Suprapubic skin (tissue), 4 donors: ENCODE results near the gene ITGB4.

Source experiments
- EP300 ChIP-seq: sonication (generic); formaldehyde crosslinking; IDR thresholded peaks from one replicate; pipeline ENCODE4 v1.6.1; 2017; ENCODE audit warnings: antibody characterized with exemption
- POLR2A ChIP-seq, 2 donors: fragments of 450-650 bp; IDR thresholded peaks; one replicate each; pipeline ENCODE4 v1.6.1; 2017; ENCODE audit warnings: antibody characterized with exemption in 2 of 2, mild to moderate bottlenecking in 2 of 2, moderate library complexity in 2 of 2
- POLR2AphosphoS5 ChIP-seq, 3 donors: sonication (generic); formaldehyde crosslinking; IDR thresholded peaks; one replicate each; pipeline ENCODE4 v1.6.1; 2017; ENCODE audit warnings: antibody characterized with exemption in 3 of 3
- TF ChIP-seq, protein P1 (sequence below), 2 donors: fragments of 200-600 bp in 1 of 2; fragments of 450-650 bp in 1 of 2; sonication (generic) in 1 of 2; IDR thresholded peaks; one replicate each; pipeline ENCODE4 v1.5.1; 2016 to 2019; ENCODE audit warnings: antibody characterized with exemption in 2 of 2, mild to moderate bottlenecking in 1 of 2, moderate library complexity in 1 of 2

DNA sequence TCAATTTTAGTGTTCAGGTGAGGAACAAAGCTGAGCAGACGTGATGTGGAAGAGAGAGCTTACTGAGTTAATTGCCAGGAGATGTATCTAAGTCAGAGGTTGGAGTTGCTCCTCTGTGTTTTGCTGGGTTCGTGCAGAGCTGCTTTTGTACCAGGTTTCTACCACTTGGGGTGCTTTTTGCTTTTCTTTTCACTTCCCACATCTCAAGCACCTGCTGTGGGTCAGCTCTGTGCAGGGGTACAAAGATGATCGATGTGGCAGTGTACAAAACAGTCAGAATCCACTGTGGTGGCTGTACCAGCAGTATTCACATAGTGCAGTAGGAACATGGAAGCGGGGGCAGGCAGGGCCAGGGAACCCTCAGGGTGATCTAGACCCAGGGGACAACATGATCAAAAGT lies 78.1 kb downstream of the ITGB4 start:
- no peak for TF ChIP-seq EP300
- TF ChIP-seq POLR2A (IDR thresholded peaks at IDR 0.05) = no peak
- TF ChIP-seq, protein P1, sequence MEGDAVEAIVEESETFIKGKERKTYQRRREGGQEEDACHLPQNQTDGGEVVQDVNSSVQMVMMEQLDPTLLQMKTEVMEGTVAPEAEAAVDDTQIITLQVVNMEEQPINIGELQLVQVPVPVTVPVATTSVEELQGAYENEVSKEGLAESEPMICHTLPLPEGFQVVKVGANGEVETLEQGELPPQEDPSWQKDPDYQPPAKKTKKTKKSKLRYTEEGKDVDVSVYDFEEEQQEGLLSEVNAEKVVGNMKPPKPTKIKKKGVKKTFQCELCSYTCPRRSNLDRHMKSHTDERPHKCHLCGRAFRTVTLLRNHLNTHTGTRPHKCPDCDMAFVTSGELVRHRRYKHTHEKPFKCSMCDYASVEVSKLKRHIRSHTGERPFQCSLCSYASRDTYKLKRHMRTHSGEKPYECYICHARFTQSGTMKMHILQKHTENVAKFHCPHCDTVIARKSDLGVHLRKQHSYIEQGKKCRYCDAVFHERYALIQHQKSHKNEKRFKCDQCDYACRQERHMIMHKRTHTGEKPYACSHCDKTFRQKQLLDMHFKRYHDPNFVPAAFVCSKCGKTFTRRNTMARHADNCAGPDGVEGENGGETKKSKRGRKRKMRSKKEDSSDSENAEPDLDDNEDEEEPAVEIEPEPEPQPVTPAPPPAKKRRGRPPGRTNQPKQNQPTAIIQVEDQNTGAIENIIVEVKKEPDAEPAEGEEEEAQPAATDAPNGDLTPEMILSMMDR (IDR thresholded peaks at IDR 0.05) = no peak
- no peak for TF ChIP-seq POLR2AphosphoS5 (IDR thresholded peaks at IDR 0.05)
